NCI-H526 treated with DMSO at 0.1 percent for 48 hours (cell line): ENCODE data around the gene AKAP10.
"Not testable (repeated sequence)": the region's sequence is repeated elsewhere in the genome, so short reads cannot be mapped to it uniquely, and the experiment has no call there.

Experiments
- DNase-seq: peaks from one replicate; lab custom pipeline; 2025; lab: John Stamatoyannopoulos, UW

Gene AKAP10

DNA sequence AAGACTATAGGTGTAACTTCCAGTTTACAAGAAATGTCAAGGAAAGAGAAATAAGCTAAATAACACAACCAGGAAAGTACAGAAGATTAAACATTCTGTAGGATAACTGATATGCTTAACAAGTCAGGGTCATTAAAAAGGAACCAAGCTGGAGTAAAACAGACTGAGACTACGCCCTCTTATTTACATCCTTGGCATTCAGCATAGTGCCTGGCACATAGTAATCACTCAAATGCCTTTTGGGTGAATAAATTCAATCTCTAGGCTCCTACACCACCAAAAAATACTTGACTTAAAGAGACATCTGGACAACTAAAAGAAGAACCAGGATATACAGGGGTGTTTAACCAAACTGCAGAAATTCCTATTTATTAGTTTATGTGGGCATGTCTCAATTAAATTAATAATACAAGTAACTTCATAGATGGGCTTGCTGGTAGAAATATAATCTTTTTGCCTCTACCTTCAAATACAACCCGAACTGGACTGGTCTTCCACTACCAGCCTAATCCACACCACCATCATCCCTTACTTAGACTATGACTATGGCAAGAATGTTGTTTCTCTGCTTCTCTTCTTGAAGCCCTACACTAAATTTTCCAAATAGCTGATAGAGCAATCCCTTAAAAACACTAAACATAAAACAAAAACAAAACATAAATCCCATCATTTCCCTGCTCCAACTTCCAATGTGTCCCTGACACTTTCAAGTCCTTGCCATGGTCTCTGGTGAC is 62.2 kb downstream of the AKAP10 start:
- DNase-seq, result no peak

DNA sequence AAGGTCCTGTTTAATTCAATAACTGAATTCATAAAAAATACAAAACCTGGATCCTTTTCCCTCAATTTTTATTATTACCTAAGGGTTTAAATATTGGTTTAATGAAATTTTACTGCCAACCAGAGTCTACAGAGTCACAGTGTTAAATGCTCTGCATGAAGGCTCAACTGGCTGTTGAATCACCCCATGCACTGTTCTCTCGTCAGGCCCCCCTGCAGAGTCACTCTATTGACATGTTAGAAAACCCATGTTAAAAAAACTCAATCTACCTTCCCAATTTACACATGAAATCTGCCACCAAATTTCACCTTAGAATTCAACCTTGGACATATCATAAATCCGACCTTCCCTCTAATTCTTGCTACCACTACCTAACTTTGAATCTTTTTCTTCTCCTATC is 66.6 kb downstream of the AKAP10 start:
- DNase-seq, result no peak

DNA sequence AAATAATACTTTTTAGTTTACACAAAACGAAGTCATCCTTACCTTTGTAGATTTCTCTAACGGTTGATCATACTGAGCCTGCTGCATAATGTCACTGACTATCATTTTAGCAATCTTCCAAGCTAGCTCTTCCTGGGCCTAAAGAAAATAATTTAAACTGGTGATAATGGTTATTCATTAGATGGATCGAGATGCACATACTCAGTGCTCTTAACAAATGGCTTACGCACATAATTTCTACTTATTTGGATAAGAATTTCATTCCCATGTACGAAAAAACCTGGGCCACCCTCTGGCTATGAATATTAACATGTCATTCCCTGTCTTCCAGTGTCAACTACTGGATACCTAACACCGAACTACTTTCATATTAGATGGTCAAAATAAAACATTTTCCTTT is 68.5 kb downstream of the AKAP10 start:
- DNase-seq, result no peak

GRCh38 chr17:19905502-19905901 is 72.1 kb downstream of the AKAP10 start:
- DNase-seq, result no peak

- no peak for DNase-seq
Observed at GRCh38 chr17:19904924-19905323, 72.7 kb downstream of the AKAP10 start.

GRCh38 chr17:19904412-19904811 is 73.2 kb downstream of the AKAP10 start:
- no peak for DNase-seq

- DNase-seq, result no peak
Observed at GRCh38 chr17:19900809-19901208, 76.8 kb downstream of the AKAP10 start.

GRCh38 chr17:19897903-19898302 is 79.7 kb downstream of the AKAP10 start:
- no peak for DNase-seq

GRCh38 chr17:19897090-19897837 is 80.4 kb downstream of the AKAP10 start:
- no peak for DNase-seq

- DNase-seq, result no peak
Observed at GRCh38 chr17:19896679-19897078, 80.9 kb downstream of the AKAP10 start.

GRCh38 chr17:19890554-19890953 is 87.1 kb downstream of the AKAP10 start:
- not testable (repeated sequence) for DNase-seq

- not testable (repeated sequence) for DNase-seq
Observed at GRCh38 chr17:19890001-19890400, 87.6 kb downstream of the AKAP10 start.

DNA sequence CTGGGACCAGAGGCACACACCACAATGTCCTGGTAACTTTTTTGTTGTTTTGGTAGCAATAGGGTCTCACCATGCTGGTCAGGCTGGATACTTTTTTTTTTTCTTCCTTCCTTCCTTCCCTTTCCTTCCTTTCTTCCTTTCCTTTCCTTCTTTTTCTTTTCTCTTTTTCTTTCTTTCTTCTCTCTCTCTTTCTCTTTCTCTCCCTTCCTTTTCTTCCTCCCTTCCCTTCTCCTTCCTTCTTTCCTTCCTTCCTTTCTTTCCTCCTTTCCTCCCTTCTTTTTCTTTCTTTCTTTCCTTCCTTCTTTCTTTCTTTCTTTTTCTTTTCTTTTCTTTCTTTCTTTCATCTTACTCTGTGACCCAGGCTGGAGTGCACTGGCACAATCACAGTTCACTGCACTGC is 91.5 kb downstream of the AKAP10 start:
- DNase-seq, result no peak

DNA sequence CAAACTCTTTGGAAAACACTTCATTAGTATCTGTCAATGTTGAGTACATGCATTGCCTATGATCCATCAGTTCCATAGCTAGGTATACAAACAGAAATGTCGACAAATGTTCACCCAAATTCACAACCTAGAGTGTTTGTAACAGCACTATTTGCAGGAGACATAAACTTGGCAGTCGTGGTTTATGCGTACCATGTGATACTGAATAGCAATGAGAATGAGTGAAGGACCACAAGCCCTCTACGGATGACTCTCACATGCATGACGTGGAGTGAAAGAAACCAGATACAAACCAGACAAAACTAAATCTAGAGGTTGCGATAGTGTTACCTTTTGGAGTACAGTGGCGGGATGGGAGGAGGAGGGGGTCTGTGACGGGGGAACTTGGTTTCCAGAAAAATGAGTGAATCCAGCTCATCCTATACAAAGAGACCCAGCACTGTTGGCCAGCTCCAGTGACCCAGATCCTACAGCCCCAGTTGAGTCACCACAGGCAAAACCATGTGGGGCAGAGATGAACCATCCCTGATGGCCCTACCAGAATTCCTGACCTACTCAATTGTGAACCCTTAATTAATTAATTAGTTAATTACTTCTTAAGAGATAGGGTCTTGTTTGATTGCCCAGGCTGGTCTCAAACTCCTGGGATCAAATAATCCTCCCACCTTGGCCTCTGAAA is 94.0 kb downstream of the AKAP10 start:
- no peak for DNase-seq

GRCh38 chr17:19880393-19880792 is 97.2 kb downstream of the AKAP10 start:
- DNase-seq, result no peak

DNA sequence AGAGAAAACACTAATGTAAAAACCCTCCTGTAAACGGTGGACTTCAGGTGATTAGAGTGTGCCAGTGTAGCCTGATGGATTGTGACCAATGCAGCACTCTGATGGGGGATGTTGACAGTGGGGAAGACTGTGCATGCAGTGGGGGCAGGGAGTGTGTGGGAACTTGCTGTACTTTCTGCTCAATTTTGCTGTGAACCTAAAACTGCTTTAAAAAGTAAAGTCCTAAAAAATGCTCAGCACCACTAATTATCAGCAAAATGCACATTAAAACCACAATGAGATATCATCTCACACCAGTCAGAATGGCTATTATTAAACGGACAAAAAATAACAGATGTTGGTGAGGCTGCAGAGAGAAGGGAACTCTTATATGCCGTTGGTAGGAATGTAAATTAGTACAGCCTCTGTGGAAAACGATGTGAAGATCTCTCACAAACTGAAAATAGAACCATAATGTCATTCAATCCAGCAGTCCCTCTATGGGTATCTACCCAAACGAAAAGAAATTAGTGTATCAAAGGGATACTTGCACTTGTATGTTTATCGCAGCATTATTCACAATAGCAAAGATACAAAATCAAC is 100.2 kb downstream of the AKAP10 start:
- DNase-seq, result no peak

DNA sequence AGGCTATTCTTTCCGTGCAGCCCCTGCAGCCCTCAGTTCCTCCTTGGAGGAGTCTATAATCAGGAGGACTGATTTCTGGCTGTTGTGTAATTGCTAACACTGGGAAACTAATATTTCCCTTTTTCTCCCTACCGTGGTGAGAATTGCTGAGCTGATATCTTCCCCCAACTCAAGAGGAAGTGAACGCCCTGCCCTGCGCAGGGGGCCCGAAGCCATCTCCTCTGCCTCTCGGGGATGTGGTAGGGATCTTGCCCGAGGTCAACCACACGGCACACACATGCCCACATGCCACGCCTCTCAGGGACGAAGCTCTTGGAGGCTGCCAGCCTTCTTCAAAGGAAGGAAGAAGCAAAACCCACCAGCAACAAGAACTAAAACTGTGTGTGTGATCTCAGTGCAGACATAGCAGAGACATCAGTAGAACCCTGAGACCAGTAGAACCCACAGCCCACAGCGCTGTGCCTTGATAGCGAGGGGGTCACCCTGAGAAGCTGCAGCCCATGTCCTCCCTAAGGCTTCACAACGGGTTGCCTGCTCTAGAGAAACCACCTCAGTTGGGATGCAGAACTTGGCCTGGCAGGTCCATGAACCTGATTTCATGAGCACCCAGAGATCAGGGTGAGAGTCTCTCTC is 101.0 kb downstream of the AKAP10 start:
- no peak for DNase-seq

DNA sequence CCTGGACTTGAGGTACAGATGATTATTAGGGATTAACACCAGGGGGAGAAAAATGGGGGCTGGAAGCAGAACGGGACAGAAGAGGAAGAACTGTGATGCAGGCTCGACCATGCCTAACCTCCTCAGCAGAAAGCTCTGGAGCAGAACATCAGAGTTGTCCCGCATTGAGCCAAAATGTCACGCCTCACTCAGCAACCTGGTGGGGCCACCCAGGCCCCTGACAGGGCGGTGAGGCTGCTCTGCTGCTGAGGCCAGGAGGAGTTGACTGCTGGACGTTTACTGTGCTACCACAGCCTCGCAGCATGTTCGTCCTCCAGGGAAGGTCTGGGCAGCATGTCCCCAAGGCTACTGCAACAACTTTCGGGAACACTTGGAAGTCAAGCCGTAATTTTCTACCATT is 103.4 kb downstream of the AKAP10 start:
- DNase-seq, result no peak

DNA sequence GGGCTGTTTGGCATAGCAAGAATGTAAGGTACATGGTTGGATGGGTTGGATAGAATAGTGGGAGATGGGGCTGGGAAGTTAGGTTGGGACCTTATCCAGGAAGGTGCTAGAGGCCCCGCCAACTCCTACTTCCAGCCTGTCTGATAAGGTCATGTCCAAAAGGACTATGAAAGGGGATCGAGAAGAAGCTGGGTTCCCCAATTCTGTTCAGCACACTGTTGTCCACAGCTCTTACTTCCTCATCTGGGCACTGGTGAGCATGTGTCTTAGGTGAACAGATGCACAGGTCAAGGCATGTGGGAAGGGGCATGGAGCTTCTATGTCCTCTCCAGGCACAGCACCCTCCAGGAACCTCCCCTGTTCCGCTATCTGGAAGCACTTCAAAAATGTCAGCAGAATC is 104.3 kb downstream of the AKAP10 start:
- DNase-seq, result no peak

- no peak for DNase-seq
Observed at GRCh38 chr17:19868079-19868395, 109.6 kb downstream of the AKAP10 start.

GRCh38 chr17:19867329-19868078 is 110.1 kb downstream of the AKAP10 start, which contains the start of gene ULK2:
Gene ULK2, minus strand, starts transcription at chr17:19867936. Its CDS starts 519 bp downstream, at chr17:19867417.
- no peak for DNase-seq

- peak; percentile 12 for DNase-seq
Observed at GRCh38 chr17:19867079-19867328, 110.6 kb downstream of the AKAP10 start.
